OCI-LY3 (cell line): ENCODE data around the gene NPTXR.
"Not testable (repeated sequence)": the region's sequence is repeated elsewhere in the genome, so short reads cannot be mapped to it uniquely, and the experiment has no call there.

ENCODE experiments used
- H2AFZ ChIP-seq: fragments of 200-600, 300-600 bp; shearing (Covaris generic); 2 replicates; pipeline ENCODE4 v1.6.0; 2014; ENCODE audit warnings: antibody characterized with exemption, low read depth, low read length
- H3K27ac ChIP-seq: fragments of 200-600, 300-600 bp; sonication (generic); 2 replicates; pipeline ENCODE4 v1.5.1; 2014; ENCODE audit warnings: mild to moderate bottlenecking, low read length, moderate library complexity, mixed read lengths
- H3K27me3 ChIP-seq: fragments of 200-600, 300-600 bp; sonication (generic); 2 replicates; pipeline ENCODE4 v1.6.1; 2014; ENCODE audit warnings: low read depth, low read length, mixed read lengths
- H3K36me3 ChIP-seq: fragments of 200-600, 300-600 bp; sonication (generic); replicated peaks from 2 replicates; pipeline ENCODE3; 2014; ENCODE audit warnings: low read depth, low read length, mixed read lengths
- H3K4me1 ChIP-seq: fragments of 300-600, 200-600 bp; sonication (generic); 2 replicates; pipeline ENCODE4 v1.6.1; 2014; ENCODE audit warnings: low read length, mixed read lengths
- H3K4me2 ChIP-seq: fragments of 200-600, 300-600 bp; sonication (generic); 2 replicates; pipeline ENCODE4 v1.6.1; 2014; ENCODE audit warnings: low read length, mixed read lengths
- H3K4me3 ChIP-seq: fragments of 300-600, 200-600 bp; sonication (generic); 2 replicates; pipeline ENCODE4 v1.5.1; 2014; ENCODE audit warnings: antibody characterized with exemption, mild to moderate bottlenecking, low read length, moderate library complexity
- H3K79me2 ChIP-seq: fragments of 300-600, 200-600 bp; shearing (Covaris generic); 2 replicates; pipeline ENCODE4 v1.6.1; 2014; ENCODE audit warnings: mild to moderate bottlenecking, low read length, mixed read lengths
- H3K9ac ChIP-seq: fragments of 300-600, 200-600 bp; shearing (Covaris generic); 2 replicates; pipeline ENCODE4 v1.6.0; 2014; ENCODE audit warnings: mild to moderate bottlenecking, low read length, moderate library complexity
- H3K9me3 ChIP-seq: fragments of 200-600, 300-600 bp; shearing (Covaris generic); 2 replicates; pipeline ENCODE4 v1.6.1; 2014; ENCODE audit warnings: low read length, mixed read lengths; ENCODE audit not compliant: insufficient read depth
- H4K20me1 ChIP-seq: fragments of 200-600, 300-600 bp; sonication (generic); 2 replicates; pipeline ENCODE4 v1.6.1; 2016; ENCODE audit warnings: low read length, mixed read lengths; ENCODE audit not compliant: insufficient read depth
- EZH2phosphoT487 ChIP-seq: fragments of 200-600 bp; shearing (Covaris generic); IDR thresholded peaks from 2 replicates; pipeline ENCODE4 v1.6.1; 2018; ENCODE audit warnings: antibody characterized with exemption, mixed run types, low read depth
- TF ChIP-seq, protein P1 (sequence below): fragments of 200-600, 300-600 bp; sonication (generic); IDR thresholded peaks from 2 replicates; pipeline ENCODE4 v1.5.1; 2014; ENCODE audit warnings: antibody characterized with exemption, low read length, low read depth

Gene NPTXR

DNA sequence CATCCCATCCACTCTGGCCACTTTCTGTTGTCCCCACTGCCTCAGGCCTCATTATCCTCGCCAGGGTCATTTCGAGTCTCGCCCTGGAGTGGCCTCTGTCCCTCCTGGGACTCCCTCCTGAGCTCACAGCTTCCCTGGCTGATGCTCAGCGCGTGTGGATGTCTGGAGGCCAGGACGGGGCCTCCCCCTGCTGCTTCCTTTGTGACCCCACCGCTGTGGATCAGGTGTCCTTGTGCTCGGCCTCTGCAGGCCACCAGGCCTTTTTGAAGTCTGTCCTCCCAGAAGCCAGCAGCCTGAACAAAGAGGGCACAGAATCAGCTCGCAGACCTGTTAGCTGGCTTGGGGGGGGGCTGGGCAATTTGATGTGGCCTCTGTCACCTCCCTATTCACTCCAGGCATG, 14.7 kb upstream of the NPTXR start:
- no peaks in the 10 kb centered on the region for H3K79me2 ChIP-seq
- no peaks in the 10 kb centered on the region for H3K36me3 ChIP-seq
- no peak overlapping the region for H3K4me3 ChIP-seq
- H3K9me3 ChIP-seq: no peaks in the 10 kb centered on the region
- peaks cover 19% of the 10 kb centered on the region for H3K27me3 ChIP-seq
- peaks cover 14% of the 10 kb centered on the region for H4K20me1 ChIP-seq
- no peak overlapping the region for H3K27ac ChIP-seq
- H3K4me2 ChIP-seq: no peak overlapping the region
- TF ChIP-seq, protein P1, sequence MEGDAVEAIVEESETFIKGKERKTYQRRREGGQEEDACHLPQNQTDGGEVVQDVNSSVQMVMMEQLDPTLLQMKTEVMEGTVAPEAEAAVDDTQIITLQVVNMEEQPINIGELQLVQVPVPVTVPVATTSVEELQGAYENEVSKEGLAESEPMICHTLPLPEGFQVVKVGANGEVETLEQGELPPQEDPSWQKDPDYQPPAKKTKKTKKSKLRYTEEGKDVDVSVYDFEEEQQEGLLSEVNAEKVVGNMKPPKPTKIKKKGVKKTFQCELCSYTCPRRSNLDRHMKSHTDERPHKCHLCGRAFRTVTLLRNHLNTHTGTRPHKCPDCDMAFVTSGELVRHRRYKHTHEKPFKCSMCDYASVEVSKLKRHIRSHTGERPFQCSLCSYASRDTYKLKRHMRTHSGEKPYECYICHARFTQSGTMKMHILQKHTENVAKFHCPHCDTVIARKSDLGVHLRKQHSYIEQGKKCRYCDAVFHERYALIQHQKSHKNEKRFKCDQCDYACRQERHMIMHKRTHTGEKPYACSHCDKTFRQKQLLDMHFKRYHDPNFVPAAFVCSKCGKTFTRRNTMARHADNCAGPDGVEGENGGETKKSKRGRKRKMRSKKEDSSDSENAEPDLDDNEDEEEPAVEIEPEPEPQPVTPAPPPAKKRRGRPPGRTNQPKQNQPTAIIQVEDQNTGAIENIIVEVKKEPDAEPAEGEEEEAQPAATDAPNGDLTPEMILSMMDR: no peak
- TF ChIP-seq EZH2phosphoT487: no peak
- H2AFZ ChIP-seq: no peak overlapping the region
- H3K4me1 ChIP-seq: 0 out of 2 replicates have a peak, but pooled peaks cover 3% of the 10 kb centered on the region
- H3K9ac ChIP-seq: no peak overlapping the region

DNA sequence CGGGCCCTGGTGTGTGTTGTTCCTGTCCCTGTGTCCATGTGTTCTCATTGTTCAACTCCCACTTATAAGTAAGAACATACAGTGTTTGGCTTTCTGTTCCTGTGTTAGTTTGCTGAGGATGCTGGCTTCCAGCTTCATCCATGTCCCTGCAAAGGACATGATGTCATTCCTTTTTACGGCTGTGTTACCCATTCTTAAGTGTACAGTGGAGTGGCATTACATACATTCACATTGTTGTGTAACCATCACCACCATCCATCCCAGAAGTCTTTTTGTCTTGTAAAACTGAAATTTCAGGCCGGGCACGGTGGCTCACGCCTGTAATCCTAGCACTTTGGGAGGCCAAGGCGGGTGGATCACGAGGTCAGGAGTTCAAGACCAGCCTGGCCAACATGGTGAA, 10.6 kb upstream of the NPTXR start:
- H3K4me2 ChIP-seq, H2AFZ ChIP-seq, H3K36me3 ChIP-seq, H4K20me1 ChIP-seq, H3K4me1 ChIP-seq, H3K9ac ChIP-seq, H3K9me3 ChIP-seq, H3K79me2 ChIP-seq, H3K27ac ChIP-seq, H3K4me3 ChIP-seq: not testable (repeated sequence)
- peaks cover 55% of the 10 kb centered on the region for H3K27me3 ChIP-seq

DNA sequence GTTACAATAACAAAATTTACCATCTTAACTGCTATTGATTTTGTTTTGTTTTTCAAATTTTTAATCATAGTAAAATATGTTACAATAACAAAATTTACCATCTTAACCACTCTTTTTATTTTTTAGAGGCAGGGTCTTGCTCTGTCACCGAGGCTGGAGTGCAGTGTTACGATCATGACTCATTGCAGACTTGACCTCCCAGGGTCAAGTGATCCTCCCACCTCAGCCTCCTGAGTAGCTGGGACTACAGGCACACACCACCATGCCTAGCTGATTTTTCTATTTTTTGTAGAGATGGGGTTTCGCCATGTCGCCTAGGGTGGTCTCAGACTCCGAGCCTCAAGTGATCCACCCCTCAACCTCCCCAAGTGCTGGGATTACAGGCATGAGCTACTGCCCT, 10.1 kb upstream of the NPTXR start:
- not testable (repeated sequence) for H3K4me2 ChIP-seq, H3K4me3 ChIP-seq, H3K27ac ChIP-seq, H3K4me1 ChIP-seq, H4K20me1 ChIP-seq, H3K9me3 ChIP-seq, H3K9ac ChIP-seq, H2AFZ ChIP-seq, H3K79me2 ChIP-seq, H3K36me3 ChIP-seq
- peaks cover 61% of the 10 kb centered on the region for H3K27me3 ChIP-seq

DNA sequence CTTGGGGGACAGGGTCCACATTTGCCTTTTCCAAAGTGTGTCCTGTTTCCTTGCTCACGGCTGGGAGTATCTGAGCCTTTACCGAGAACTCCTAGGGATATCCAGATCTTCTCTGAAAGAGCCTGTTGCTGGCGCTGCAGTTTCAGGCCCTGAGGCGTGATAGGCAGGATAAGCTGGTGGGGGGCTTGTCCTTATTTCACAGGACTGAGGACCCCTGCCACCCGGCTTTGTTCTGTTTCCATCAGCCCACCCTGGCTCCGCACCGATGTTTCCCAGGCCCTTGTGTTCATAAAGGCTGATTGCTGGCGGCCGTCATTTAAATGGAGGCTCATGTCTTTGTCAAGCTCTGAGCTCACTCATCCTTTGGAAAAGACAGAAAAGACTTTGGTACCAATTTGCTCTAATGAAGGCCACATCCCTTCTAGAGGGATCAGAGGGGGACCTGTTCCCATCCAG, 9.4 kb upstream of the NPTXR start:
- H3K36me3 ChIP-seq: no peaks in the 10 kb centered on the region
- H3K4me1 ChIP-seq: no peaks in the 10 kb centered on the region
- TF ChIP-seq EZH2phosphoT487: no peak
- TF ChIP-seq, protein P1: no peak
- no peak overlapping the region for H3K27ac ChIP-seq
- no peak overlapping the region for H3K4me2 ChIP-seq
- no peak overlapping the region for H2AFZ ChIP-seq
- H3K9me3 ChIP-seq: no peaks in the 10 kb centered on the region
- H3K4me3 ChIP-seq: no peak overlapping the region
- no peaks in the 10 kb centered on the region for H3K79me2 ChIP-seq
- no peak overlapping the region for H3K9ac ChIP-seq
- peaks cover 67% of the 10 kb centered on the region for H3K27me3 ChIP-seq
- H4K20me1 ChIP-seq: no peaks in the 10 kb centered on the region

DNA sequence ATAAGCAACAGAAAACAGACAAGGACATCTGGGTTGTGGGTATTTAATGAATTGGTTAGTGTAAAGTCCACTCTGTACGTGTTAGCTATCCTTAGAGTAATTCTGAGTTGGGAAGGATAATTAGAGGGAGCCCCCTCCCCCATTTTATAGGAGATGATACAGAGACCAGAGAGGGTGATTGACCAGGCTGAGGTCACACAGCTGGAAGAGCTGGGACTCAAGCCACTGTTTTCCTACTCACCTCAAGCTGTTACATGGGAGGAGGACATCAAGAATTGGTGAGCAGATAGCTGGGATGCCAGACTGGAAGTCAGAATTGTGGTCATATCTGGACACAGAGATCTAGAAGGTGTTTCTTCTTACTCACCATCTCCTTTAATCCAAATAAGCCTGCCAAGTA, 8.7 kb upstream of the NPTXR start:
- Histone ChIP-seq H3K36me3 (no peaks in the 10 kb centered on the region), H3K27ac (no peak overlapping the region), H3K27me3 (peaks cover 67% of the 10 kb centered on the region), H3K4me3 (no peak overlapping the region), H4K20me1 (no peaks in the 10 kb centered on the region), H3K4me1 (no peaks in the 10 kb centered on the region), H3K9me3 (no peaks in the 10 kb centered on the region), H3K79me2 (no peaks in the 10 kb centered on the region), H3K4me2 (no peak overlapping the region), H3K9ac (no peak overlapping the region), H2AFZ (no peak overlapping the region)
- TF ChIP-seq, protein P1: no peak
- no peak for TF ChIP-seq EZH2phosphoT487
